Transverse colon (tissue), 4 donors: Measurements from ENCODE around the gene PPP3CA. TPM values are rescaled to one million over a fixed set of nuclear protein-coding genes. Genes with fewer than 3 reads are reported as not detected.

Experiments used
- DNase-seq: peaks from one replicate; pipeline ENCODE4 v3.0.0-alpha.2; 2019
- H3K27ac ChIP-seq, 4 donors: fragments of 200-600 bp; sonication (generic); 2 replicates each; pipeline ENCODE4 v1.5.1; 2016 to 2018; ENCODE audit warnings: inconsistent platforms in 4 of 4
- H3K27me3 ChIP-seq: fragments of 200-600 bp; sonication (generic); 2 replicates; pipeline ENCODE4 v1.5.1; 2017; ENCODE audit warnings: inconsistent platforms
- H3K36me3 ChIP-seq, 4 donors: fragments of 200-600 bp; sonication (generic); 2 replicates each; pipeline ENCODE4 v1.5.1; 2017 to 2019; ENCODE audit warnings: inconsistent platforms in 4 of 4
- H3K4me1 ChIP-seq, 4 donors: fragments of 200-600 bp; sonication (generic); 2 replicates each; pipeline ENCODE4 v1.5.1; 2017 to 2020; ENCODE audit warnings: inconsistent platforms in 4 of 4
- H3K4me3 ChIP-seq, 4 donors: fragments of 200-600 bp; sonication (generic); 1 replicate in 1 of 4; 2 replicates in 3 of 4; pipeline versions ENCODE4 v1.5.1 to v1.6.1; 2017 to 2019; ENCODE audit warnings: inconsistent platforms in 4 of 4
- H3K9me3 ChIP-seq, 2 donors: fragments of 200-600 bp; sonication (generic); 2 replicates each; pipeline ENCODE4 v1.5.1; 2017 to 2019; ENCODE audit warnings: inconsistent platforms in 2 of 2
- CTCF ChIP-seq, 5 experiments: fragments of 200-600 bp in 3 of 5; fragments of 450-650 bp in 2 of 5; sonication (generic) in 3 of 5; IDR thresholded peaks; 1 replicate in 2 of 5; 2 replicates in 3 of 5; pipeline ENCODE4 v1.5.1; 2016 to 2017; ENCODE audit warnings: antibody characterized with exemption in 5 of 5, inconsistent platforms in 3 of 5, mild to moderate bottlenecking in 2 of 5, moderate library complexity in 1 of 5
- EP300 ChIP-seq: sonication (generic); formaldehyde crosslinking; IDR thresholded peaks from one replicate; pipeline ENCODE4 v1.6.1; 2017; ENCODE audit warnings: antibody characterized with exemption, low read depth
- POLR2A ChIP-seq: fragments of 450-650 bp; IDR thresholded peaks from one replicate; pipeline ENCODE4 v1.6.1; 2016; ENCODE audit warnings: antibody characterized with exemption, mild to moderate bottlenecking, moderate library complexity
- POLR2AphosphoS5 ChIP-seq, 3 donors: sonication (generic); formaldehyde crosslinking; IDR thresholded peaks; one replicate each; pipeline ENCODE4 v1.6.1; 2016; ENCODE audit warnings: antibody characterized with exemption in 3 of 3
- WGBS, 2 donors: methylation state at CpG; one replicate each; pipeline ENCODE4 v1.1.5; 2018; ENCODE audit warnings: low coverage in 1 of 2; 5-methylcytosine and 5-hydroxymethylcytosine counted together
- in situ Hi-C, 4 donors: fragments of 200-750 bp; cut with MboI; loops; one replicate each; pipeline versions ENCODE4 v1.15.0 to v1.15.1; 2017; ENCODE audit warnings: low sequenced_read_pairs in 3 of 4, low pct_ligation_motif_present in 1 of 4, low pct_unique_long_range_greater_than_20kb in 1 of 4
- intact Hi-C: fragments of 100-400 bp; cut with DNase I; formaldehyde crosslinking; loops from one replicate; pipeline ENCODE4 v1.15.1; 2023; ENCODE audit warnings: low total_unique reads
- total RNA-seq, 4 donors: library from RNA; depleted of rRNA; stranded (reverse); fragments of >200 nt; gene quantifications; one replicate each; pipeline ENCODE4 v1.1.0, GENCODE V29; 2016

The PPP3CA gene
- total RNA-seq, 4 donors from 2014 or later: 29.2 to 50.7 (median 37.7) TPM

GRCh38 chr4:101049549-101050001 is 297.8 kb downstream of the PPP3CA start:
- no peaks in the 10 kb centered on the region for H3K4me1 ChIP-seq
- in situ Hi-C loops (no loop called here), intact Hi-C loops (no loop called here)
- no peaks in the 10 kb centered on the region for H3K9me3 ChIP-seq
- H3K36me3 ChIP-seq: no peaks in the 10 kb centered on the region
- no peak overlapping the region for H3K27ac ChIP-seq
- 91 to 92% methylated on average over 5 of the region's 5 CpGs for WGBS, 2 donors
- no peaks in the 10 kb centered on the region for H3K27me3 ChIP-seq
- DNase-seq: no peak
- H3K4me3 ChIP-seq: no peak overlapping the region
- TF ChIP-seq CTCF (IDR thresholded peaks at IDR 0.05): no peak
- no peak for TF ChIP-seq POLR2AphosphoS5 (IDR thresholded peaks at IDR 0.05)
- TF ChIP-seq EP300: no peak
- no peak for TF ChIP-seq POLR2A

GRCh38 chr4:101044766-101045165 is 302.6 kb downstream of the PPP3CA start:
- H3K4me1 ChIP-seq: peaks cover 0 to 3% (median 0%) of the 10 kb centered on the region in 4 donors
- intact Hi-C loops (no loop called here), in situ Hi-C loops (no loop called here)
- no peak for DNase-seq
- no peak overlapping the region for H3K4me3 ChIP-seq
- H3K9me3 ChIP-seq: no peaks in the 10 kb centered on the region
- H3K27me3 ChIP-seq: no peaks in the 10 kb centered on the region
- TF ChIP-seq POLR2A: no peak
- TF ChIP-seq POLR2AphosphoS5 (IDR thresholded peaks at IDR 0.05): no peak
- TF ChIP-seq EP300: no peak
- TF ChIP-seq CTCF (IDR thresholded peaks at IDR 0.05): no peak
- no peaks in the 10 kb centered on the region for H3K36me3 ChIP-seq
- WGBS, 2 donors: 91% methylated on average over 1 of the region's 1 CpG; no CpG with 5 or more reads in 1 of the 2 donors
- H3K27ac ChIP-seq: no peak overlapping the region

GRCh38 chr4:101042847-101043246 is 304.5 kb downstream of the PPP3CA start:
- TF ChIP-seq POLR2A: no peak
- no peak for TF ChIP-seq EP300
- TF ChIP-seq POLR2AphosphoS5 (IDR thresholded peaks at IDR 0.05): no peak
- no peak for TF ChIP-seq CTCF (IDR thresholded peaks at IDR 0.05)
- intact Hi-C loops (no loop called here), in situ Hi-C loops (no loop called here)
- H3K4me3 ChIP-seq: no peak overlapping the region
- no peaks in the 10 kb centered on the region for H3K27me3 ChIP-seq
- no peak for DNase-seq
- peaks cover 0 to 3% (median 0%) of the 10 kb centered on the region in 4 donors for H3K4me1 ChIP-seq
- no peaks in the 10 kb centered on the region for H3K9me3 ChIP-seq
- H3K36me3 ChIP-seq: peaks cover 0 to 5% (median 0%) of the 10 kb centered on the region in 4 donors
- no peak overlapping the region for H3K27ac ChIP-seq
- WGBS, 2 donors: 84 to 86% methylated on average over 1 of the region's 1 CpG

- Histone ChIP-seq H3K36me3 (peaks cover 0 to 5% (median 0%) of the 10 kb centered on the region in 4 donors), H3K4me1 (peaks cover 0 to 3% (median 0%) of the 10 kb centered on the region in 4 donors), H3K27me3 (no peaks in the 10 kb centered on the region), H3K27ac (no peak overlapping the region), H3K9me3 (no peaks in the 10 kb centered on the region), H3K4me3 (no peak overlapping the region)
- DNase-seq: no peak
- in situ Hi-C loops (no loop called here), intact Hi-C loops (no loop called here)
- WGBS, 2 donors: 58 to 74% methylated on average over 2 of the region's 2 CpGs
- no peak for TF ChIP-seq POLR2AphosphoS5 (IDR thresholded peaks at IDR 0.05)
- no peak for TF ChIP-seq EP300
- TF ChIP-seq CTCF (IDR thresholded peaks at IDR 0.05): no peak
- TF ChIP-seq POLR2A: no peak
Measured at GRCh38 chr4:101040776-101041175, 306.6 kb downstream of the PPP3CA start.
